HG03039 (cell line): Measurements from ENCODE around the gene ICAM2.
"Not testable (repeated sequence)": the region's sequence is repeated elsewhere in the genome, so short reads cannot be mapped to it uniquely, and the experiment has no call there.

ENCODE experiments used
- ATAC-seq: cut with Tn5 transposase; IDR thresholded peaks from one replicate; pipeline ENCODE4 v1.9.1; 2021; ENCODE audit warnings: mild to moderate bottlenecking, moderate library complexity; ENCODE audit not compliant: unreplicated experiment

Gene ICAM2

GRCh38 chr17:64015447-64015846 lies 5.0 kb downstream of the ICAM2 start:
- no peak for ATAC-seq

GRCh38 chr17:64009571-64010402 lies 10.6 kb downstream of the ICAM2 start:
- no peak for ATAC-seq

- ATAC-seq, result no peak
Measured at GRCh38 chr17:64008830-64009229, 11.6 kb downstream of the ICAM2 start.

- no peak for ATAC-seq
Measured at GRCh38 chr17:64008346-64008745, 12.1 kb downstream of the ICAM2 start.

GRCh38 chr17:64007838-64008282 lies 12.6 kb downstream of the ICAM2 start:
- ATAC-seq, result no peak

- ATAC-seq, result not testable (repeated sequence)
Measured at GRCh38 chr17:64007089-64007837, 13.2 kb downstream of the ICAM2 start.

GRCh38 chr17:64006361-64007088 lies 13.9 kb downstream of the ICAM2 start:
- no peak for ATAC-seq

- no peak for ATAC-seq
Measured at GRCh38 chr17:64005734-64006167, 14.7 kb downstream of the ICAM2 start.

GRCh38 chr17:64004903-64005733 lies 15.3 kb downstream of the ICAM2 start:
- no peak for ATAC-seq

- no peak for ATAC-seq
Measured at GRCh38 chr17:64004218-64004770, 16.1 kb downstream of the ICAM2 start.

- ATAC-seq, result no peak
Measured at GRCh38 chr17:64003526-64004121, 16.8 kb downstream of the ICAM2 start.

GRCh38 chr17:64002658-64003525 lies 17.5 kb downstream of the ICAM2 start:
- ATAC-seq, result no peak

GRCh38 chr17:64001763-64002529 lies 18.5 kb downstream of the ICAM2 start:
- no peak for ATAC-seq

- ATAC-seq, result no peak
Measured at GRCh38 chr17:64001091-64001579, 19.3 kb downstream of the ICAM2 start.

GRCh38 chr17:63999680-64000531 lies 20.5 kb downstream of the ICAM2 start:
- no peak for ATAC-seq

GRCh38 chr17:63998721-63999679 lies 21.4 kb downstream of the ICAM2 start:
- no peak for ATAC-seq
